ENCODE measurements around the gene OR5AU1. TPM values are rescaled to one million over a fixed set of nuclear protein-coding genes. Genes with fewer than 3 reads are reported as not detected.

OR5AU1 gene
- total and polyA plus RNA-seq, 3 donors from 2014 or later: 0.43 TPM; not detected in 2

GRCh38 chr14:21142357-21142756 lies 13.5 kb downstream of the OR5AU1 start:
- Histone ChIP-seq H3K4me1 (no peaks in the 10 kb centered on the region), H3K27ac (no peak overlapping the region), H3K36me3 (ENCODE audit: low read depth, missing control alignments) (no peaks in the 10 kb centered on the region), H3K4me3 (no peak overlapping the region), H3K27me3 (no peaks in the 10 kb centered on the region), H3K9me3 (no peaks in the 10 kb centered on the region)
- no peak for TF ChIP-seq POLR2A (IDR thresholded peaks at IDR 0.05)
- TF ChIP-seq CTCF (IDR thresholded peaks at IDR 0.05): no peak
- no peak for DNase-seq
- WGBS, 2 donors: 64 to 88% methylated on average over 1 of the region's 1 CpG
- intact Hi-C loops (cut with DNase I; ENCODE audit: low total_unique reads): no loop called here

- H3K4me1 ChIP-seq: no peaks in the 10 kb centered on the region
- no peak for DNase-seq
- intact Hi-C loops (cut with DNase I; ENCODE audit: low total_unique reads): no loop called here
- H3K4me3 ChIP-seq: no peak overlapping the region
- TF ChIP-seq POLR2A (IDR thresholded peaks at IDR 0.05): no peak
- peak; percentile 32 to 79 (median 40) for TF ChIP-seq CTCF (IDR thresholded peaks at IDR 0.05)
- H3K9me3 ChIP-seq: no peaks in the 10 kb centered on the region
- H3K27me3 ChIP-seq: no peaks in the 10 kb centered on the region
- no peaks in the 10 kb centered on the region for H3K36me3 ChIP-seq (ENCODE audit: low read depth, missing control alignments)
- no peak overlapping the region for H3K27ac ChIP-seq
- 26 to 50% methylated on average over 1 of the region's 1 CpG for WGBS, 2 donors
These were observed 19.8 kb downstream of the OR5AU1 start for GRCh38 chr14:21136024-21136423.

- no peaks in the 10 kb centered on the region for H3K36me3 ChIP-seq (ENCODE audit: low read depth, missing control alignments)
- TF ChIP-seq POLR2A (IDR thresholded peaks at IDR 0.05) (no peak), CTCF (IDR thresholded peaks at IDR 0.05) (no peak)
- H3K4me3 ChIP-seq: no peak overlapping the region
- no peaks in the 10 kb centered on the region for H3K9me3 ChIP-seq
- H3K4me1 ChIP-seq: no peaks in the 10 kb centered on the region
- intact Hi-C loops (cut with DNase I; ENCODE audit: low total_unique reads): no loop called here
- DNase-seq: no peak
- peak overlapping the region; percentile 37 to 59 for H3K27ac ChIP-seq
- H3K27me3 ChIP-seq: no peaks in the 10 kb centered on the region
- 60 to 79% methylated on average over 1 of the region's 1 CpG for WGBS, 2 donors
These were observed 22.0 kb downstream of the OR5AU1 start for GRCh38 chr14:21133901-21134300.

- Histone ChIP-seq H3K9me3 (no peaks in the 10 kb centered on the region), H3K4me1 (no peaks in the 10 kb centered on the region), H3K4me3 (no peak overlapping the region), H3K27ac (no peak overlapping the region), H3K27me3 (no peaks in the 10 kb centered on the region), H3K36me3 (ENCODE audit: low read depth, missing control alignments) (no peaks in the 10 kb centered on the region)
- intact Hi-C loops (cut with DNase I; ENCODE audit: low total_unique reads): no loop called here
- DNase-seq: no peak
- TF ChIP-seq POLR2A (IDR thresholded peaks at IDR 0.05) (no peak), CTCF (IDR thresholded peaks at IDR 0.05) (no peak)
- 56 to 85% methylated on average over 1 of the region's 1 CpG for WGBS, 2 donors
These were observed 32.4 kb downstream of the OR5AU1 start for GRCh38 chr14:21123429-21123828.

- WGBS, 2 donors: 87 to 88% methylated on average over 1 of the region's 1 CpG
- no peak for TF ChIP-seq POLR2A (IDR thresholded peaks at IDR 0.05)
- TF ChIP-seq CTCF (IDR thresholded peaks at IDR 0.05): no peak
- intact Hi-C loops (cut with DNase I; ENCODE audit: low total_unique reads): no loop called here
These were observed 34.7 kb downstream of the OR5AU1 start for GRCh38 chr14:21121122-21121521.

More at GRCh38 chr14:21121122-21121521, 34.7 kb downstream of the OR5AU1 start:
- Histone ChIP-seq H3K27me3 (no peaks in the 10 kb centered on the region), H3K27ac (no peak overlapping the region), H3K4me3 (no peak overlapping the region), H3K9me3 (no peaks in the 10 kb centered on the region), H3K4me1 (no peaks in the 10 kb centered on the region), H3K36me3 (ENCODE audit: low read depth, missing control alignments) (no peaks in the 10 kb centered on the region)
- no peak for DNase-seq
